Jurkat, Clone E6-1 (cell line): ENCODE measurements around the gene VPS52.
"Not testable (repeated sequence)": the region's sequence is repeated elsewhere in the genome, so short reads cannot be mapped to it uniquely, and the experiment has no call there.

ENCODE experiments used
- DNase-seq: peaks from one replicate; pipeline ENCODE4 v3.0.0-alpha.2; 2011; ENCODE audit warnings: low read depth, low spot score
- H3K4me3 ChIP-seq: 2 replicates; pipeline ENCODE4 v1.5.1; 2011; ENCODE audit warnings: mild to moderate bottlenecking, low read length, control low read depth, moderate library complexity

Gene VPS52

GRCh38 chr6:33262490-33262889 is 9.2 kb downstream of the VPS52 start:
- H3K4me3 ChIP-seq, DNase-seq: not testable (repeated sequence)

GRCh38 chr6:33259032-33259431 is 12.6 kb downstream of the VPS52 start:
- DNase-seq: peak; percentile 50

GRCh38 chr6:33254591-33254990 is 17.1 kb downstream of the VPS52 start:
- no peak overlapping the region for H3K4me3 ChIP-seq
- no peak for DNase-seq

More at GRCh38 chr6:33259032-33259431, 12.6 kb downstream of the VPS52 start:
- H3K4me3 ChIP-seq: no peak overlapping the region; the same call in 1 of the 2 replicates

- H3K4me3 ChIP-seq: no peak overlapping the region
- no peak for DNase-seq
Measured at GRCh38 chr6:33252759-33253158, 18.9 kb downstream of the VPS52 start.

- no peak for DNase-seq
Measured at GRCh38 chr6:33251395-33252012, 20.2 kb downstream of the VPS52 start.

GRCh38 chr6:33250731-33251130 is 20.9 kb downstream of the VPS52 start:
- DNase-seq: no peak
- H3K4me3 ChIP-seq: no peak overlapping the region

More at GRCh38 chr6:33251395-33252012, 20.2 kb downstream of the VPS52 start:
- H3K4me3 ChIP-seq: no peak overlapping the region

- H3K4me3 ChIP-seq: peak overlapping the region; percentile 74
- DNase-seq: no peak
Measured at GRCh38 chr6:33249732-33250630, 21.7 kb downstream of the VPS52 start.

- peak; percentile 99 for DNase-seq
- H3K4me3 ChIP-seq: peak overlapping the region; percentile 74
Measured at GRCh38 chr6:33248932-33249731, 22.5 kb downstream of the VPS52 start.

GRCh38 chr6:33248643-33248931 is 23.1 kb downstream of the VPS52 start:
- H3K4me3 ChIP-seq: peak overlapping the region; percentile 74
- DNase-seq: no peak

- H3K4me3 ChIP-seq: peak overlapping the region; percentile 74
- peak; percentile 88 for DNase-seq
Measured at GRCh38 chr6:33247977-33248642, 23.6 kb downstream of the VPS52 start.

GRCh38 chr6:33243476-33243875 is 28.2 kb downstream of the VPS52 start:
- no peak for DNase-seq
- H3K4me3 ChIP-seq: no peak overlapping the region

GRCh38 chr6:33241968-33242367 is 29.7 kb downstream of the VPS52 start:
- DNase-seq: no peak
- no peak overlapping the region for H3K4me3 ChIP-seq

- H3K4me3 ChIP-seq: no peak overlapping the region
- DNase-seq: no peak
Measured at GRCh38 chr6:33237741-33238140, 33.9 kb downstream of the VPS52 start.

- no peak for DNase-seq
- H3K4me3 ChIP-seq: no peak overlapping the region
Measured at GRCh38 chr6:33236852-33237251, 34.8 kb downstream of the VPS52 start.

- no peak for DNase-seq
Measured at GRCh38 chr6:33236328-33236727, 35.3 kb downstream of the VPS52 start.

GRCh38 chr6:33235221-33235634 is 36.4 kb downstream of the VPS52 start:
- DNase-seq: no peak
- no peak overlapping the region for H3K4me3 ChIP-seq

More at GRCh38 chr6:33236328-33236727, 35.3 kb downstream of the VPS52 start:
- H3K4me3 ChIP-seq: no peak overlapping the region

GRCh38 chr6:33226503-33227120 is 45.1 kb downstream of the VPS52 start:
- not testable (repeated sequence) for H3K4me3 ChIP-seq, DNase-seq

GRCh38 chr6:33217681-33218080 is 54.0 kb downstream of the VPS52 start:
- H3K4me3 ChIP-seq: no peak overlapping the region
- DNase-seq: no peak

- DNase-seq: no peak
- H3K4me3 ChIP-seq: no peak overlapping the region
Measured at GRCh38 chr6:33217246-33217645, 54.4 kb downstream of the VPS52 start.
